GM19328 (cell line): ENCODE measurements around the gene SELENOI.

Source experiments
- ATAC-seq: cut with Tn5 transposase; IDR thresholded peaks from one replicate; pipeline ENCODE4 v1.9.1; 2021; ENCODE audit warnings: mild to moderate bottlenecking, moderate library complexity; ENCODE audit not compliant: unreplicated experiment

Gene SELENOI

GRCh38 chr2:26444236-26444635 is 98.3 kb downstream of the SELENOI start:
- ATAC-seq, result no peak
